HT-29 (cell line): ENCODE measurements around the gene SELENOF. TPM values are rescaled to one million over a fixed set of nuclear protein-coding genes. Genes with fewer than 3 reads are reported as not detected.
"Not testable (repeated sequence)": the region's sequence is repeated elsewhere in the genome, so short reads cannot be mapped to it uniquely, and the experiment has no call there.

ENCODE experiments used
- DNase-seq: peaks from one replicate; pipeline ENCODE4 v3.0.0-alpha.2; 2015; ENCODE audit warnings: low spot score
- total RNA-seq: library from RNA; depleted of rRNA; stranded (reverse); fragments of >200 nt; shearing (Covaris generic); gene quantifications from 2 replicates; pipeline ENCODE4 v1.2.3, GENCODE V29; 2014

SELENOF gene
- total RNA-seq, 1 experiment from 2014 or later, result 98.7 TPM

- DNase-seq, result no peak
Measured at GRCh38 chr1:86858524-86859261, 55.2 kb downstream of the SELENOF start.

- no peak for DNase-seq
Measured at GRCh38 chr1:86856196-86856595, 57.7 kb downstream of the SELENOF start.

GRCh38 chr1:86854352-86854751 lies 59.6 kb downstream of the SELENOF start:
- DNase-seq, result no peak

- peak; percentile 39 for DNase-seq
Measured at GRCh38 chr1:86852782-86853408, 61.0 kb downstream of the SELENOF start.

- no peak for DNase-seq
Measured at GRCh38 chr1:86852289-86852688, 61.6 kb downstream of the SELENOF start.

- DNase-seq, result no peak
Measured at GRCh38 chr1:86849756-86850155, 64.2 kb downstream of the SELENOF start.

- DNase-seq, result no peak
Measured at GRCh38 chr1:86848654-86849053, 65.3 kb downstream of the SELENOF start.

- peak; percentile 7 for DNase-seq
Measured at GRCh38 chr1:86846164-86846647, 67.7 kb downstream of the SELENOF start.

- no peak for DNase-seq
Measured at GRCh38 chr1:86845514-86845913, 68.4 kb downstream of the SELENOF start.

- DNase-seq, result no peak
Measured at GRCh38 chr1:86841116-86841515, 72.8 kb downstream of the SELENOF start.

GRCh38 chr1:86833461-86834215 lies 80.3 kb downstream of the SELENOF start:
- peak; percentile 92 for DNase-seq

- no peak for DNase-seq
Measured at GRCh38 chr1:86832433-86832832, 81.5 kb downstream of the SELENOF start.

GRCh38 chr1:86829321-86829720 lies 84.6 kb downstream of the SELENOF start:
- DNase-seq, result no peak

- DNase-seq, result no peak
Measured at GRCh38 chr1:86828024-86828423, 85.9 kb downstream of the SELENOF start.

GRCh38 chr1:86826856-86827255 lies 87.1 kb downstream of the SELENOF start:
- no peak for DNase-seq

GRCh38 chr1:86825319-86825718 lies 88.6 kb downstream of the SELENOF start:
- DNase-seq, result peak; percentile 7

- peak; percentile 36 for DNase-seq
Measured at GRCh38 chr1:86823821-86824500, 90.0 kb downstream of the SELENOF start.

GRCh38 chr1:86823386-86823785 lies 90.5 kb downstream of the SELENOF start:
- no peak for DNase-seq

- no peak for DNase-seq
Measured at GRCh38 chr1:86822459-86822858, 91.5 kb downstream of the SELENOF start.

GRCh38 chr1:86821956-86822355 lies 92.0 kb downstream of the SELENOF start:
- DNase-seq, result no peak

- DNase-seq, result not testable (repeated sequence)
Measured at GRCh38 chr1:86819970-86820369, 94.0 kb downstream of the SELENOF start.
